ENCODE data around the gene ANKRD10.

Gene ANKRD10

GRCh38 chr13:110874508-110874960 is 40.3 kb downstream of the ANKRD10 start:
- no peak overlapping the region; the same call in 1 of the 2 replicates for H3K4me3 ChIP-seq (ENCODE audit: low read depth, low read length)
- DNase-seq (ENCODE audit: low read depth) = no peak
- no peak for TF ChIP-seq CTCF (IDR thresholded peaks at IDR 0.05; ENCODE audit: low read depth, low read length, missing control alignments)

- no peak overlapping the region for H3K4me3 ChIP-seq (ENCODE audit: low read depth, low read length)
- no peak for DNase-seq (ENCODE audit: low read depth)
- TF ChIP-seq CTCF (IDR thresholded peaks at IDR 0.05; ENCODE audit: low read depth, low read length, missing control alignments) = no peak
Observed at GRCh38 chr13:110873639-110874507, 41.0 kb downstream of the ANKRD10 start.

- no peak overlapping the region for H3K4me3 ChIP-seq (ENCODE audit: low read depth, low read length)
- DNase-seq (ENCODE audit: low read depth) = no peak
- TF ChIP-seq CTCF (IDR thresholded peaks at IDR 0.05; ENCODE audit: low read depth, low read length, missing control alignments) = no peak
Observed at GRCh38 chr13:110872768-110873638, 41.9 kb downstream of the ANKRD10 start.

GRCh38 chr13:110872034-110872767 is 42.7 kb downstream of the ANKRD10 start:
- H3K4me3 ChIP-seq (ENCODE audit: low read depth, low read length) = no peak overlapping the region
- TF ChIP-seq CTCF (IDR thresholded peaks at IDR 0.05; ENCODE audit: low read depth, low read length, missing control alignments) = no peak
- DNase-seq (ENCODE audit: low read depth) = no peak

DNA sequence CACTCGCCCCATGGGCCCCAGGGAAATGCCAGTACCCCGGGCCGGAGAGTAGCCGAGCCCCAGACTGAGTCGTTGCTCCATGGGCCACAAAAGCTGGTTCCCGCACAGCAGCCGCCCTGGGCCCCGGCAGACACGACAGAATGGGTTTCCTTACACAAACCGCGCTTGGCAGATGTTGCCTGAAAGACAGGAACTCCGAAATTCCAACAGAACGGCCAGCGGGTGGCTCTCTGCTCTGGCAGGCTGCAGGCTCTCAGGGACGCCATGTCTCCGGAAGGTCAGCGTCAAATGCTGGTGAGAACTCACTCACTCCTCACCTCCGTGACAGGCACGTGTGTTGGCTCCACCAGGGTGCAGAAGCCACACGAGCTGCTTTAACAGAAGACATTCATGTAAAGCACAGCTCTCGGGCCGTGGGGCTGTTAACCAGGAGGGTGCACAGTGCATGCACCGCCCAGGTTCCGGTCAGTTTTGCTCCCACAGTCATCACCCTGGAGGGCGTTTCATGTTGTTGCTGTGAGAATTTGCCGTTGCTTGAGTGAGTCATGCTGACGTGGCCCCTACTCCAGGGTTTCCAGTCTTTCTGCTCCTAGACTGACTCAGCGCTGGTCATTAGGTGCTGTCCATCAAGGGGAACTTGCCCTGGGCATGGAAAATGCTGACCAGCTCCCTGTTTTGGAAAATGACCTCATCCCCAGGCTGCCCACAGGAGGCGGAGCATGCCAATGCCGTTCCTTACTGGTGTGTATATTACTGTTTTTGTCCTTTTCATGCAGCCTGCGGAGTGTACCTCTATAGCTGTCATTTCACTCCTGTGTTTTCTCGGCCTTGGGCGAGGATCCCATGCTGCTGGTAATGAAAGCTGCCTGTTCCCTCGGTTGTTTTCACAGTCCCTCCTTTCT is 44.8 kb downstream of the ANKRD10 start:
- no peak for DNase-seq (ENCODE audit: low read depth)
- no peak overlapping the region for H3K4me3 ChIP-seq (ENCODE audit: low read depth, low read length)
- no peak for TF ChIP-seq CTCF (IDR thresholded peaks at IDR 0.05; ENCODE audit: low read depth, low read length, missing control alignments)
